Cardiac muscle cell (in vitro differentiated cells and primary cell): Measurements from ENCODE around the gene TSHZ1. TPM values are rescaled to one million over a fixed set of nuclear protein-coding genes. Genes with fewer than 3 reads are reported as not detected.

ENCODE experiments used
- DNase-seq, 2 donors: peaks; one replicate each; pipeline versions ENCODE4 v3.0.0 to v3.0.0-alpha.2; 2010 to 2017; ENCODE audit warnings: low read depth in 1 of 2, low spot score in 1 of 2
- H3K27ac ChIP-seq: fragments of 200-600 bp; sonication (generic); 2 replicates; pipeline ENCODE4 v1.5.1; 2016
- H3K27me3 ChIP-seq: fragments of 200-600 bp; sonication (generic); 2 replicates; pipeline ENCODE4 v1.6.0; 2016; ENCODE audit warnings: control low read depth
- H3K36me3 ChIP-seq: fragments of 200-600 bp; sonication (generic); 2 replicates; pipeline ENCODE4 v1.5.1; 2016; ENCODE audit warnings: control low read depth
- H3K4me1 ChIP-seq: fragments of 200-600 bp; sonication (generic); 2 replicates; pipeline ENCODE4 v1.8.1; 2017; ENCODE audit warnings: low read depth, mild to moderate bottlenecking, mixed run types
- H3K4me3 ChIP-seq: fragments of 200-600 bp; sonication (generic); 2 replicates; pipeline ENCODE4 v1.5.1; 2016; ENCODE audit warnings: mild to moderate bottlenecking
- H3K9me3 ChIP-seq: fragments of 200-600 bp; sonication (generic); 2 replicates; pipeline ENCODE4 v1.5.1; 2017; ENCODE audit warnings: low read depth, mild to moderate bottlenecking, control low read depth
- polyA plus RNA-seq: library from polyadenylated mRNA; unstranded; fragments of >200 nt; fragmentation: Nextera tagmentation; extraction: Ambion mirVana; gene quantifications from 2 replicates; pipeline ENCODE4 v1.2.1, GENCODE V29; 2016
- total RNA-seq: library from RNA; depleted of rRNA; stranded (reverse); fragments of >200 nt; gene quantifications from 2 replicates; pipeline ENCODE4 v1.2.3, GENCODE V29; 2016
- TF ChIP-seq, protein P1 (sequence below): IDR thresholded peaks from 2 replicates; pipeline ENCODE4 v1.5.1; 2012; ENCODE audit warnings: low read depth, mild to moderate bottlenecking, low read length

Gene TSHZ1
- total and polyA plus RNA-seq, 2 experiments from 2014 or later: 6.5 to 13.5 TPM

DNA sequence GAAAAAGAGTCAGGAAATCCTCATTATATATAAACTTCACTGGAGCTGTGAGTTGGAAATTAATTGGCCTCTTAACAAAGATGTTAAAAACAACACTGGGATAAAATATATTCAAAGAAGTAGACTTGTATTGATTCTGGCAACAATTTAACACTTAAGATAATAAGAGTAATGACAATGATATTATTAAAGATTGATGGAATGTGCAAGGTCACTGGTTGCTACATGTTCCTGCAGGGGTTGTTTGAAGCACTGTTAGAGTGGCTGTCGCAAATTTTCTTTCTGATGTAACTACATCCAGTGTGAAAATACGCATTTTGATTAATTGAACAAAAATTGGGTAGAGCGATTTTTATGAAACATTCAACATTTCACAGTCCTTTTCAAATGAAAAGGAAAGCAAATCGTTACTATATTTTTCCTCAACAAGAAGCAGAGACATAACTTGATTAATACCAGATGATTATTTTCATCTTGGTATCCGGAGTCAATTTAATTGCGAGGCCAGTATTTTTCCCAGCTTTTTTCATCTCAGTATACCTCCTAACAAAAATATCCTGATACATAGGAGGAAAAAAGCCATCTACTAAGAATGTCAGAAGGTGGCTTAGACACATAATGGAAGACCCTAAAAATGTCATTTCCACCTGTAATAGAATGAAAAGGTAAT, 7.8 kb upstream of the TSHZ1 start:
- no peaks in the 10 kb centered on the region for H3K9me3 ChIP-seq
- peaks cover 8% of the 10 kb centered on the region for H3K4me1 ChIP-seq
- peaks cover 53% of the 10 kb centered on the region for H3K27me3 ChIP-seq
- DNase-seq: no peak
- H3K36me3 ChIP-seq: no peaks in the 10 kb centered on the region
- no peak overlapping the region for H3K27ac ChIP-seq
- TF ChIP-seq, protein P1, sequence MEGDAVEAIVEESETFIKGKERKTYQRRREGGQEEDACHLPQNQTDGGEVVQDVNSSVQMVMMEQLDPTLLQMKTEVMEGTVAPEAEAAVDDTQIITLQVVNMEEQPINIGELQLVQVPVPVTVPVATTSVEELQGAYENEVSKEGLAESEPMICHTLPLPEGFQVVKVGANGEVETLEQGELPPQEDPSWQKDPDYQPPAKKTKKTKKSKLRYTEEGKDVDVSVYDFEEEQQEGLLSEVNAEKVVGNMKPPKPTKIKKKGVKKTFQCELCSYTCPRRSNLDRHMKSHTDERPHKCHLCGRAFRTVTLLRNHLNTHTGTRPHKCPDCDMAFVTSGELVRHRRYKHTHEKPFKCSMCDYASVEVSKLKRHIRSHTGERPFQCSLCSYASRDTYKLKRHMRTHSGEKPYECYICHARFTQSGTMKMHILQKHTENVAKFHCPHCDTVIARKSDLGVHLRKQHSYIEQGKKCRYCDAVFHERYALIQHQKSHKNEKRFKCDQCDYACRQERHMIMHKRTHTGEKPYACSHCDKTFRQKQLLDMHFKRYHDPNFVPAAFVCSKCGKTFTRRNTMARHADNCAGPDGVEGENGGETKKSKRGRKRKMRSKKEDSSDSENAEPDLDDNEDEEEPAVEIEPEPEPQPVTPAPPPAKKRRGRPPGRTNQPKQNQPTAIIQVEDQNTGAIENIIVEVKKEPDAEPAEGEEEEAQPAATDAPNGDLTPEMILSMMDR: no peak
- no peak overlapping the region for H3K4me3 ChIP-seq

DNA sequence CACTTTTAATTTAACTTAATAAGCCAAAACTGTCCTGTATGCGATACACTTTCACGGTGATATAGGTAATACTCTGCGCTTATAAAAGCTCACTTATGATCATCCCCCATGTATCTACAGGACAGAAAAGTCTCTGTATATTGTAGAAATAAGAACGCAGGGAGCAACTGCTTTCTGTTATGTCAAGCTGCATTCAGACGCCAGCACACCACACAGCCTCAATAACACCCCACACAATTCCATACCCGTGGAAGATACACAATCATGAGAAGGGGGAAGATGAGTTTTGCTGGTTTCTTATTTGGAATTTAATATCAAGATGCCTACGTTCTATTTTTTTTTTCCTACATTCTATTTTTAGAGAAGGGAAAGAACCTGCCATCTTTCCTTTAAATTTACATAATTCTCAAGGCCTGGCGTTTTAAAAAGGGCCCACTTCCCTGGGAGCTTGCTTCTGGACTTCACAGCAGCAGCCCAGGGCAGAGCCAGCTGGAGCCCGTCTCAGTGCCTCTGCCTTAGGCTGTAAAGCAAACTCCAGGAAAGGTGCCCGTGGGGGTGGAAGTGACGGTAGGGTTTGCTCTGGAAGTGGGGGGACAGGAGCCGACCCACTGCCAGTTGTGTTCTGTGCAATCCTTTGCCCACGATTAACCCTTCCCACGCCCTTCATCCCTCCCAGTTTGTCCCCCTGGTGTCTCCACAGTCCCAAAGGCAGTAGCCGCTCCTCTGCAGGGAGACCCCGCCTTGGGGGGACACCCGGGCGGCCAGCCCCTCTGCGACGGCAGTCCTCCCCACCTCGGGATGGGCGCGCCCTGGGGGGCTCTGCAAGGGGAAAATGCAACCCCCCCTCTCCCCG, 7.0 kb upstream of the TSHZ1 start:
- H3K27me3 ChIP-seq: peaks cover 57% of the 10 kb centered on the region
- no peaks in the 10 kb centered on the region for H3K9me3 ChIP-seq
- no peaks in the 10 kb centered on the region for H3K36me3 ChIP-seq
- no peak overlapping the region for H3K27ac ChIP-seq
- TF ChIP-seq, protein P1: no peak
- peak overlapping the region; percentile 30 for H3K4me3 ChIP-seq
- DNase-seq: peak in 1 of 2 donors; percentile 21
- peaks cover 8% of the 10 kb centered on the region for H3K4me1 ChIP-seq

DNA sequence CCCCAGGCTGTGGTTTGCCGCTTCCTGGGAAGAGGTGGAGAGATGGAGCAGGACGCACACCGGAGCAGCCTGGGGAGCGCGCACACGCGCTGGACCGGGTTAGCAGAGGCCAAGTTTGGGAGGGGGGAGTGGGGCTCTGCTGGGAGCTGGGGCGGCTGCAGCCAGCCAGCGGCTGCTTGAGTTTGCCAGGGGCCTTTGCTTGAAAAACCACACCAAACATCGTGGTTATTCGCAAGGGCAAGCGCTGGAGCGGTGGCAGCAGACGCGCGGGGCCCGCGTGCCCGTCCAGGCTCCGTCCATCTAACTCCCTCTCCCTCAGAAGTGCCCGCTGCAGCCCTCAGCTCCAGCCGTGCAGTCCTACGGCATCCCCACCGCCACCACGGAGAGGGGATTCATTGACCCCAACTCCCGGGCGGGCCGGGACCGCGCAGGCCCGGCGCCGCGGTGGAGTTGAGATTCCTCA, 6.3 kb upstream of the TSHZ1 start:
- Histone ChIP-seq H3K4me3 (peak overlapping the region; percentile 30), H3K36me3 (no peaks in the 10 kb centered on the region), H3K4me1 (peaks cover 8% of the 10 kb centered on the region), H3K27ac (no peak overlapping the region), H3K9me3 (no peaks in the 10 kb centered on the region), H3K27me3 (peaks cover 57% of the 10 kb centered on the region)
- TF ChIP-seq, protein P1: no peak
- DNase-seq: peak; percentile 40 to 45

DNA sequence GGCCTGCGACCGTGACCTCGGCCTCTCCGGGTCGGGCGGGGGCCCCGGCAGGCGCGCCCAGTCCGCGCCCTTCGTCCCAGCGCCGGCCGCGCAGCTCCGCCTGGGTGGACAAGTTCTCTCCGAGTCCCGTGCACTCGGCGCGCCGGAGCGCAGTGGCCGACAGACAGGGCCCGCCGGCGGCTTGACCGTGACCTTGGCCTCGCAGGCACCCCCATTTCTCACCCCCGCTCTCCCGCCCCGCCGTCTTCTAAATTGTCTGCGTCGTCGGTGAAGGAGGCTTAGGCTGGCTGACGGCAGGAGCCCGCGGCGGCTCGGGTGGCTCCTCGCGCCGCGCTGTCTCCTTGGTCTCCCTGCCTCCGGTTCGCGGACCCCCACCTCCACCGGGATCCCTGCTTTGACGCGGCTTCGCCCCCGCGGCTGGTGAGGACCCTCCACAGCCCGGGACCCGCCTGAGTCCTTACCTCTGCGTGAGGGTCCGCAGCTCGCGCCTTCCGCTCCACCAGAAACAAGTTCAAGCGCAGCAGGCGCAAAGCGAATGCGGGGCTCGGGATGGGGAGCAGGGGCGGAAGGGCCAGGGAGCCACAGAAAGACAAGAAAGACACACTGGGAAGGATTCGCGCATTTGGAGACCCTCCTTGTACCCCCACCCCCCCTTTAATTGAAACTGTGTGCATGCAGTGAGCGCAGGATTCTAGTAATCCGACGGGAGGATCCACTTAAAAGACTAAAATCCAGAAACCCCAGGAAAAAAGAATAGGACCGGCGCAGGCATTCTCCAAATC, 5.7 kb upstream of the TSHZ1 start:
- no peak overlapping the region for H3K27ac ChIP-seq

More for the DNA sequence above, 5.7 kb upstream of the TSHZ1 start:
- peaks cover 57% of the 10 kb centered on the region for H3K27me3 ChIP-seq
- H3K4me3 ChIP-seq: peak overlapping the region; percentile 30
- H3K9me3 ChIP-seq: no peaks in the 10 kb centered on the region
- DNase-seq: peak; percentile 21 to 39
- no peaks in the 10 kb centered on the region for H3K36me3 ChIP-seq
- TF ChIP-seq, protein P1: no peak
- peaks cover 8% of the 10 kb centered on the region for H3K4me1 ChIP-seq
